Measurements from ENCODE around the gene HIP1R.

HIP1R gene

DNA sequence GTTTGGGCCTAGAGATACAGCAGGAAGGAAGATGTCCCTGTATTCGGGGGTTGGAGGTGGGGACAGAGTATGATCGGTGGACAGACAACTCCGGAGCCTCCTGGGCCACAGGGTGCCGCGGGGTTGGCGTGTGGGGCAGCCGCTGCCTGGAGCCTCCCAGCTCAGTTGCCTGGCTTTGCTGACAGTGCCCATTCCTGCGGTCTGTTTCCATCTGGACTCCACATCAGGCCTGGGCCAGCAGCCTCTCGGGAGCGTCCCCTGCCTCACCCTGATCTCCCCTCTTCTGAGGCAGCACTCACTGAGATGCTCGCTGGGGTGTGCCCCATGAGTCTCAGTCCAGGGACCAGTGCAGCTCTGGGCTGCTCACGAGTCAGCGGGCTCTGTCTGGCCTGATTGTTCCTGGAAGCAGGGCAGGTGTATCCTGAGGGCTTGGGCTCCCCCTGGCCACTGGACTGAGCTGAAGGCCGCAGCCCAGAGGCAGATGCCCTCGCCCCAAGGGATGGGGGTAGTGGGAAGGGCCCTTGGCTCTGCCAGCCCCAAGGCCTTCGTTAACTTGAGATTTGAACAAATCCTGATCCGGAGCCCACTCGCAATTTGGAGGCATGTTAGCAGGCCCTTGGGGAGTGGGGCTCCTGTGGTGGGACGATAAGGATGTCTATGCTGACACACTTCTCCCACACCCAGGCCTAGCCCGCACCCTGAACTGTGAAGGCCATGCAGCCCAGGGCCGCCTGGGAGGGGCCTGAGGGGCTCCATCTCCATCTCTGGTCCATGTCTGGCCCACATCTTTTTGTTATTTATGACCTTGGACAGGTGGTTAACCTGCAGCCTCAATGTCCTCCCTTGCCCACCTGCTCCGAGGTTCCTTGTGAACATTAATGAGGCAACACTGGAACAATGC is 7.5 kb downstream of the HIP1R start:
- DNase-seq (ENCODE audit: low read depth) = no peak
- no peak for TF ChIP-seq CTCF (conservative IDR thresholded peaks at IDR 0.05; ENCODE audit: control insufficient read depth, insufficient read depth, low read depth, low read length)
- no peak overlapping the region for H3K4me3 ChIP-seq (ENCODE audit: control insufficient read depth, low read depth, low read length)

DNA sequence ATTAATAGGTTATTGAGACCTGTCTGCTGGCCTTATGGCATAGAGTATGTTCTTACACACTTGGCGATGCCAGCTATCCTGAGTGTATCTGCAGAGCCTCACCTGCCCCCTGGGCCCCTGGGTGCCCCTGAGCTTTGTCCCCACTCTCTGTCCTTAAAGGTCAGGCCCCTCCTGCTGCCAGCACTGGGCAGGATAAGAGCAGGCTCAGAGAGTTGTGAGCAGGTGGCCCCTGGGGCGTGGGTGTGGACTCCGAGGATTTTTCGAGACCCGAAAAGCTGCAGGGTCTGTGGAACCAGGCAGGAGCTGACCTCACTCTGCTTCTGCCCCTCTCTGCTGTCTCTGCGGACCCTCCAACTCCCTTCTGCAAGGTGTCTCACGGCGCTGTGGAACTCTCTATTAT is 8.2 kb downstream of the HIP1R start:
- no peak overlapping the region for H3K4me3 ChIP-seq (ENCODE audit: control insufficient read depth, low read depth, low read length)
- TF ChIP-seq CTCF (conservative IDR thresholded peaks at IDR 0.05; ENCODE audit: control insufficient read depth, insufficient read depth, low read depth, low read length) = no peak
- DNase-seq (ENCODE audit: low read depth) = no peak

DNA sequence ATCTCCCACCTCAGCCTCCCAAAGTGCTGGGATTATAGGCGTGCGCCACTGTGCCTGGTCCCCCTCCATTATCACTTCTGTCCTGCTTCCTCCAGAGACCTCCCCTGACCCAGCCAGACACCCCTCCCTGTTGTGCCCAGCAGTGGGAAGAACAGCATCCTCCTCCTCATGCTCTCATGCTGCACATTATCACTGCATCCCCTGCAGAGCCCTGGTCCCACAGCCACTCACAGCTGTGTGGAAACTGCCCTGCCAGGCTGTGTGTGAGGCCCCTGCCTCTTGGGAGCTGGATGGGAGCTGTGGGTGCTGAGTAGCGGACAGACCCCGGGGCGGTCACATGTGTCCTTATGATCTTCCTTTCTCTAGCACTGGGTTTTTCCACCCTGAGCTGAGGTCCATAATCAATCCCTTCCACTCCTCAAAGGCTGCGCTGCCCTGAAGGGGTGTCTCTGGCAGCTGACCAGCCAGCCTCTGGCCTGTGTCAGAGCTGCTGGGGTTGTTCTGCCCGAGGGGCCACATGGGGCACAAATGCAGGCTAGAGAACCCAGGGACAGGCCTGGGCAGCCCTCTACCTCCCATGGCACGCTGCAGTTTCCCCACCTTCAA is 9.2 kb downstream of the HIP1R start:
- DNase-seq (ENCODE audit: low read depth) = no peak
- TF ChIP-seq CTCF (conservative IDR thresholded peaks at IDR 0.05; ENCODE audit: control insufficient read depth, insufficient read depth, low read depth, low read length) = no peak
- no peak overlapping the region for H3K4me3 ChIP-seq (ENCODE audit: control insufficient read depth, low read depth, low read length)

DNA sequence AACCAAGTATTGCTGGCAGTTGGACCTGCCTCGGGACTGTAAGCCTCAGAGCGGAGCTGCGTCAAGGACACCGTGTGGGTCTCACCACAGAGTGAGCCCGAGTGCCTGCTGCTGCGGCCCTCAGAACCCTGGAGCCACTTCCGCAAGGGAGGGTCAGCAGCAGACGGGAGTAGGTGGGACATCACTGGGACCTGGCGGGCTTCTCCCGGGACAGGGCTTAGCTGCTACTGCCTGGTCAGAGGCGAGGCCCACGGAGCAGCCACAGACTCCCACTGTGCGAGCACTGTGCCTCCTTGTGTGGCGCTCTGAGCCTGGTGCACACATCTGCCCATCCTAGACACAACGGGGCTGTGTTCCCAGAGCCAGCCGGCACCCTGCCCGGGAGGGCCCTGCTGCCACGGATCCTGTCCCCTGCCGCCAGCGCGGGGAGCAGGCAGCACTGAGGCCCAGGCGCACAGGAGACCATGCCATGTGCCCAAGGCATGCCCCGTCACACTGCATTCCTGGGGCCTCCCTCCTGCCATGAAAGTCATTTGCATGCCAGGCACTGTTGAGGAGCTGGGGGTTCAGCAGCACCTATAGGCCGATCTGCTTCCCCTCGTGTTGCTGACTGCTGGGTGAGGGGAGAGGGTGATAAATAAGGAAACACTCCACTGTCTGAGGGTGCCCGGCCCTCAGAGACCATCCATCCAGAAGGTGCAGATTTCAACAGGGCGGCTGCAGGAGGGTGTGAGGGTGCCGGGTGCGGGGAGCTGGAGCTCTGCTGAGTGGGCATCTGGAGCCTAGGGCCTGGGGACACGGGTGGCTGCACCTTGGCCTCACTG is 10.0 kb downstream of the HIP1R start:
- no peak for DNase-seq (ENCODE audit: low read depth)
- no peak for TF ChIP-seq CTCF (conservative IDR thresholded peaks at IDR 0.05; ENCODE audit: control insufficient read depth, insufficient read depth, low read depth, low read length)
- H3K4me3 ChIP-seq (ENCODE audit: control insufficient read depth, low read depth, low read length) = no peak overlapping the region

DNA sequence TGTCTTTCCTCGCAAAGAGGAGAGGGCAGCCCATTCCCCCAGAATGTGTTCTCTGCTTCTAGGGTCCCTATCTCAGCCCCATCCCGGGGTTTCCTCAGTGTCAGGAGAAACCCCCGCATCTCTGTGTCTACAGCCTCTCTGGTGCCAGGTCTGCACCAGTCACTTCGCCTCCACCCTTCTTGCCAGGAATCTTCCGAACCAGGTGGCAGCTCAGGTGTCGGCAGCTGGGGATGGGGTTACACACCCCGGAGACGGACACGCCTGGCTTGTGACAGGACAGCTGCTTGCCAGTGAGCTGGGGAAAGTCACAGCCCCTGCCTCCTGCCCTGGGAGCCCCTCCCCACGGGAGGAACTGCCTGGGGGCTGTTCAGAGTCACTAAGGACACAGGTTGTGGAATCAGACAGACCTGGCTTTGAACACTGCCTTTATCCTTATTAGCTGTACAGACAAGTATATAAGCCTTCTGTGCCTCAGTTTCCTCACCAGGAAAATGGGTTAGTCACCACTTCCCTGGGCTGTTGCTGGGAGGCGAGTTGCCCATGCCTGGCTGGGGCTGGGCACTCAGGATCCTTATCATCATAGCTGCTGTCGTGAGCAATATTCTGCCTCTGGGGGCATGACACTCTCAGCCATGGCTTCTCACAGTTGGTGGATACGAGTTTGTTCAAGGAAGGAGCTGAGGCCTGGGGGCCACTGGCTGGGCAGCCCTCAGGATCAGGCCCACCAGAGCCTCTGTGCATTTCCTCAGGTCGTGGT is 10.8 kb downstream of the HIP1R start:
- no peak for DNase-seq (ENCODE audit: low read depth)
- no peak overlapping the region for H3K4me3 ChIP-seq (ENCODE audit: control insufficient read depth, low read depth, low read length)
- no peak for TF ChIP-seq CTCF (conservative IDR thresholded peaks at IDR 0.05; ENCODE audit: control insufficient read depth, insufficient read depth, low read depth, low read length)
